Islet precursor cell (in vitro differentiated cells): Measurements from ENCODE around the gene RBM45.
"Not testable (repeated sequence)": the region's sequence is repeated elsewhere in the genome, so short reads cannot be mapped to it uniquely, and the experiment has no call there.

Experiments
- DNase-seq: peaks from one replicate; pipeline ENCODE4 v3.0.0-alpha.2; 2018

The RBM45 gene

DNA sequence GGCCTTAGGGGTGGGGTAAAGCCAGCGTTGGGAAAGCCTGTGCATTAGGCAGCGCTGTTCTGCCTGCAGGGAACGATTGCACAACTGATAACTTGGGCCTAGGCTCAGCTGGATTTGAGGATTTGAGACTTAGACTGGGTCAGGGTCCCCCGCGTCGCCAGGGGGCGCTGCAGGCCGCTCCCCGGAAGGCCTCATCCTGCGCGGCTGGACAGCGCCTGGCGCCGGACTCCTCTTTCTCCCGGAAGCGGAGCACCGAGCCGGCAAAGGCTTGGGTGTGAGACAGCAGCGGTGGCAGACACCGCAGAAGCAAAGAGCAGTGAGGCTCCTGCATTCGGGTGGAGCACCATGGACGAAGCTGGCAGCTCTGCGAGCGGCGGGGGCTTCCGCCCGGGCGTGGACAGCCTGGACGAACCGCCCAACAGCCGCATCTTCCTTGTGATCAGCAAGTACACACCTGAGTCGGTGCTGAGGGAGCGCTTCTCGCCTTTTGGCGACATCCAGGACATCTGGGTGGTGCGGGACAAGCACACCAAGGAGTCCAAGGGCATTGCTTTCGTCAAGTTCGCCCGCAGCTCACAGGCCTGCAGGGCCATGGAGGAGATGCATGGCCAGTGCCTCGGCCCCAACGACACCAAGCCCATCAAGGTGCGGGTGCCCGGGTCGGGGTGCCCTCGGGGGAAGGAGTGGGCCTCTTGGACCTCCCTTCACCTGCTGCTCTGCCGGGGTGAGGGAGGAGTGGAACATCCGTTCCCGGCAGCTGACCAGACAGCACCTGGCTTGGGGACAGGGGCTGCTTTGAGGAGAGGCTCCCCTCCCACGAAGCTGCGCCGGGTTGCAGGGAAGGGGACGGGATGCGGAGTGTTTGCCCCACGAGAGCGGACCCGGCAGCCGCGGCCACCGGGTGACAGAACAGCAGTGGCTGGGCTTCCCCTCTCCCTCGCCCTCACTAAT lies at the start of gene RBM45:
Gene RBM45 (plus strand): TSS at position 236 of the 951 bp plus-strand sequence. CDS start 110 bp downstream, at position 346.
- peak; percentile 97 for DNase-seq

DNA sequence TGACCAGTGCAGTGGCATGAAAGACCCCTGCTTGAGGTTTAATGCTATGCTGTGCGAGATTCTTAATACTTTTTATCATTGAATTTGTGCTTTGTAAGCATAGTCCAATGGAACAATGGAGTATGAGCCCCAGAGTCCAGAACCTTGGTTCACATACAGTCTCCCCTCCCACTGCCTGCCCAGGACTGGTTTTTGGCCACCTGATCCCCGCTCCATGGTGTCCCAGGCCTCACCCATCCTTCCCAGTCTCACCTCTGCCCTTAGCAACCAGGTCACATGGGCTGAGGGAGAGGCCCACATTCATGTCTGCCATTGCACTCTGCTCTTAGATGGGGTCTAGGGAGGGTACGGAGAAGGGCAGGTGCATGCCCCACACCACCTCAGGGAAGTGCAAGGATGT lies 45.9 kb upstream of the RBM45 start:
- no peak for DNase-seq

GRCh38 chr2:178066890-178067669 lies 45.2 kb upstream of the RBM45 start:
- DNase-seq: no peak

DNA sequence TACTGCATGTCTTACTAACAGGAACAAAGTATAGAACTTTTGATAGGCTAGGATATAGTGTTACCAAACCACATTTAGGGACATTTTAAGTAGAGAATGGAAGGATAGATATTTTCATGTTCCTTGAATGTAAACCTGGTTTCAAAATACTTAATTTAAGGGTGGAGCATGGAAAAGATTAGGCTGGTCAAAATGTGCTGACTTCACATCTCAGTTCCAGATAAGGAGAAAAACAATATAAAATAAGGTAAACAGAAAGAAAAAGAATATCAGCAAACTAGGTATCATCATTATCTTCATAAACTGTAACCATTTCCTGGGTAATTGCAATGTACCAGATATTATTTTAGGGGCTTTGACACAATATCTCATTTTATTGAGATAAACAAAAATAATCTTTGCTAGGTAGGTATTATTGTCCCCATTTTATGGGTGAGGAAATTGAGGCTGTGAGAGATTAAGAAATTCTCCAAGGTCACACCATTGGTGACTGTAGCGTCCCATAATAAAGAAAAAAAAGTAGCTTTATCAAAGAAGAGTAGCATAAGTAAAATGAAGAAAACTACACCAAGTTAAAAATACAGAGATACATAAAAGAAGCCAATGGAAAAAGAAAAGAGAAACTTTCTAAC lies 43.3 kb upstream of the RBM45 start:
- no peak for DNase-seq

GRCh38 chr2:178069551-178069950 lies 42.7 kb upstream of the RBM45 start:
- no peak for DNase-seq

- DNase-seq: no peak
Measured at GRCh38 chr2:178070824-178071223, 41.4 kb upstream of the RBM45 start.

GRCh38 chr2:178072000-178072382 lies 40.2 kb upstream of the RBM45 start:
- no peak for DNase-seq

DNA sequence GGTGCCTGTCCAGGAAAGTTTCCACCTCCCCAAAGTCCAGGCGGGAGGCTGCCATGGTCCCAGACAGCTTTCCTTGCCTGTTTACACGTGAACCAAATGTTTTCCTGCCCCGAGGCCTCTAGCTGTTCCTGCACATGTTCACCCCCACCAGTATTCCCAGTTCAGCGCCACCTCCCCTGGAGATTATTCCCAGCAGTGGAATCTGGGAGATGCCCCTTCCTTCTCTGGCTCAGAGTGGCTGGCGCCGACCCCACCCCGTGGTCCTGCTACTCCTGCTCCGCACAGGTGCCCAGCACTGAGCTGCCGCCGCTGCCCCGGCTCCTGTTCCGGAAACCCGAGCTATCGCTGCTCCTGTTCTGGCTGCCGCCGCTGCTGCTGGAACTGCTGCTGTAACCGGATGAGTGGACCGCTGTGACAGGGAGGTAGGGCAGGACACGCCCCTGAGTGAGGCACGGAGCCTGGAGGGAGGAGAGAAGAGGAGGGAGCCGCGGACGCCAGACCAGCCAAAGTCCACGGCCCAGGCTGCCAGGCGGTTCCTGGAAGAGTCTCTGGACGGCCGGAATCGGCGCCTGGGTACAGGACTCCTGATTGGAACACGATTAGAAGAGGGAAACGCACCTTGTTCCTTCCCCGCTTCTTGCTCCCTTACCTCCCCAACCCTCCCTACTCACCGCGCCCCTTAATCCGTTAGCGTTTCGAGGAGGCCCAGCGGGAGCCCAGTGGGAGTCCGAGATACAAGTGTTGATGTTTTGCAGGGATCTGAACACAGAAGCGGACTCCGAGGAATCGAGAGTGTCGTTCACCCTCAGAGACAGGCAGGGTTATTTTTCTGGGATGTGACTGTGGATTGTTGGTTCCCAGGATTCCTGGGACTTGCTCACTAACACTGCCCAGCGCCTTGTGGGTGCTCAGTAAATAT lies 39.6 kb upstream of the RBM45 start, which contains the start of gene PDE11A:
Gene PDE11A (minus strand): TSS at position 395 of the 919 bp plus-strand sequence. CDS start 340 bp downstream, at position 55.
- DNase-seq: peak; percentile 98

- no peak for DNase-seq
Measured at GRCh38 chr2:178074123-178075005, 37.9 kb upstream of the RBM45 start.

DNA sequence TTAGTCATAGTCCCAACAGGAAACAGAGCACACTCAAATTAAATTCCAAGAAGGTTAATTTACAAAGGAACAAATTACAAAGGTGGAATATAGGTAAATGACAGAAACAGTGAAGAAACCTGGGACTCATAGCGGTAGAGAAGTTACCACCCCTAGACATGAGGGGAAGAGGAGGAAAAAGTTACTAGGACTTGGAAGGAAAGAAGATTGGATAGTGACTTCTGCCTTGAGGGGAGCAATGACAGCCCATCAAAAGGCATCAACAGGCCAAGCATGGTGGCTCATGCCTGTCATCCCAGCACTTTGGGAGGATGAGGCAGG lies 37.3 kb upstream of the RBM45 start:
- DNase-seq: no peak

- no peak for DNase-seq
Measured at GRCh38 chr2:178076130-178076529, 36.1 kb upstream of the RBM45 start.

DNA sequence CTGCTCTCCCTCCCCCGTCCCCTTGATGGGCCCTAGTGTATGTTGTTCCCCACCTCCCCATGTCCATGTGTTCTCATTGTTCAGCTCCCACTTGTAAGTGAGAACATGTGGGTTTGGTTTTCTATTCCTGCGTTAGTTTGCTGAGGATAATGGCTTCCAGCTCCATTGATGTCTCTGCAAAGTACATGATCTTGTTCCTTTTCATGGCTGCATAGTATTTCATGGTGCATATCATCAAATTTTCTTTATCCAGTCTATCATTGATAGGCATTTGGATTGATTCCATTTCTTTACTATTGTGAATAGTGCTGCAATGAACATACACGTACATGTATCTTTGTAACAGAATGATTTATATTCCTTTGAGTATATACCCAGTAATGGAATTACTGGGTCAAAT lies 33.0 kb upstream of the RBM45 start:
- DNase-seq: not testable (repeated sequence)

- DNase-seq: no peak
Measured at GRCh38 chr2:178082408-178083045, 29.7 kb upstream of the RBM45 start.

- DNase-seq: no peak
Measured at GRCh38 chr2:178084273-178084672, 28.0 kb upstream of the RBM45 start.

- DNase-seq: no peak
Measured at GRCh38 chr2:178088774-178089270, 23.4 kb upstream of the RBM45 start.

DNA sequence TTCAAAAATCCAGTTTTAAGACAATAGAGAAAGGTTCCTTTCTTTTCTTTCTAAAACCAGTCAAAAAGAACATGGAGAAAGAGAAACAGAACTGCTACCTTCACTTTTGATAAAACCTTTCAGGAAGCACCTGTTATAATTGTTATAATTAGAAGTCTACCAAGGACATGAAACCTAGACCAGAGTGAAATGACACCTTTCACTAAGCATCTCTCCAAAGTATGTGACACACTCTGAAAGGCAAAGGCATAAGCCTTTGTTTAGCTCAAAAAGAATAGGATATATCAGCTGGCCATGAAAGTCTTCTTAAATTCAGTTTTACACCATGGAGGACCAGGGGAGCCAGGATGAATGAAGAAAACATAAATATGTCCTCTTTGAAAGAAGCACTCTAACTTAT lies 18.8 kb upstream of the RBM45 start:
- DNase-seq: no peak

DNA sequence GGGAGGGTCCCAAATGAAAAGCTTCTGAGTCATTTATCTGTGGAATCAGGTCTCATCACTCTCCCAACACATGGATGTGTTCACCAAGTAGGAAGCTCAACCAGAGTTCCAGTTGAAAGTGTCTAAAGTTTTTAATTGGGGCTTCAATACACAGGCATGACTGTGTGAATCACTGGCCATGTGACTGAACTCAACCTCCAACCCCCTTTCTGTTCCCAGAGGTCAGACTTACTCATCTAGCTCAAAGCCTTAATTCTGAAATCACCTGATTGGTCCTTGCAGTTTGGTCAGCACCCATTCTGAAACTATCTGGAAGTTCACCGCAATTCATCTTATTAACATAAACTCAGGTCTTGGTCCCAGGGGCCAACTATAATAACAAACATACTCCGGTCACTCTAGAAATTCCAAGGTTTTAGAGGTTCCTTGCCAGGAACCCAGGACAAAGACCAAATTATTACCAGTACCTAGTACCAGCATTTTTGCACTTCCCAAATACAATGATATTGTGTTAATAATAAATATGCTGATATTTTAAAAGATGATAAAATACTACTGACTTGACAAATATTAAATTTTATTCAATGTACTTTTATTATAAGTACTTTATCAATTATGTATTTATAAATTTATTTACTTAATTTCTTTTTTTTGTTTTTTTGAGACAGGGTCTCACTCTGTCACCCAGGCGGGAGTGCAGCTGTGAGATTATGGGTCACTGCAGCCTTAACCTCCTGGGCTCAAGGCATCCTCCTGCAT lies 10.7 kb upstream of the RBM45 start:
- DNase-seq: peak; percentile 55

GRCh38 chr2:178105566-178105965 lies 6.7 kb upstream of the RBM45 start:
- no peak for DNase-seq

- DNase-seq: no peak
Measured at GRCh38 chr2:178106053-178106452, 6.2 kb upstream of the RBM45 start.

GRCh38 chr2:178108176-178108575 lies 4.1 kb upstream of the RBM45 start:
- DNase-seq: no peak
